Muscle layer of colon (tissue), 2 donors: ENCODE results near the gene RAD51B.
A peak's percentile ranks its signal among the peaks of the same experiment; 100 is the strongest.

Source experiments
- H3K27ac ChIP-seq: one replicate; pipeline ENCODE4 v1.7.0; 2013; ENCODE audit warnings: low read depth, mild to moderate bottlenecking, low read length, moderate library complexity
- H3K27me3 ChIP-seq, 2 donors: one replicate each; pipeline ENCODE4 v1.7.0; 2013; ENCODE audit warnings: low read length in 2 of 2, mild to moderate bottlenecking in 2 of 2; ENCODE audit not compliant: insufficient read depth in 2 of 2, control insufficient read depth in 1 of 2
- H3K36me3 ChIP-seq: one replicate; pipeline ENCODE4 v1.7.0; 2013; ENCODE audit warnings: mild to moderate bottlenecking, low read length; ENCODE audit not compliant: insufficient read depth
- H3K4me1 ChIP-seq: one replicate; pipeline ENCODE4 v1.7.0; 2013; ENCODE audit warnings: mild to moderate bottlenecking, low read length; ENCODE audit not compliant: insufficient read depth
- H3K4me3 ChIP-seq, 2 donors: one replicate each; pipeline ENCODE4 v1.7.0; 2013; ENCODE audit warnings: low read length in 2 of 2, low read depth in 1 of 2, mild to moderate bottlenecking in 1 of 2, moderate library complexity in 1 of 2
- H3K9ac ChIP-seq: one replicate; pipeline ENCODE4 v1.7.0; 2013; ENCODE audit warnings: low read length
- H3K9me3 ChIP-seq: one replicate; pipeline ENCODE4 v1.7.0; 2013; ENCODE audit warnings: mild to moderate bottlenecking, low read length
- donor health status: abdominal sarcoma.
- donor health status: Adenocarcinoma of cecum.

RAD51B gene

GRCh38 chr14:68604822-68605221, 785.2 kb downstream of the RAD51B start:
- Histone ChIP-seq H3K27me3 (no peaks in the 10 kb centered on the region), H3K36me3 (no peaks in the 10 kb centered on the region), H3K9me3 (no peaks in the 10 kb centered on the region), H3K27ac (no peak overlapping the region), H3K9ac (no peak overlapping the region), H3K4me3 (no peak overlapping the region), H3K4me1 (peaks cover 42% of the 10 kb centered on the region)

DNA sequence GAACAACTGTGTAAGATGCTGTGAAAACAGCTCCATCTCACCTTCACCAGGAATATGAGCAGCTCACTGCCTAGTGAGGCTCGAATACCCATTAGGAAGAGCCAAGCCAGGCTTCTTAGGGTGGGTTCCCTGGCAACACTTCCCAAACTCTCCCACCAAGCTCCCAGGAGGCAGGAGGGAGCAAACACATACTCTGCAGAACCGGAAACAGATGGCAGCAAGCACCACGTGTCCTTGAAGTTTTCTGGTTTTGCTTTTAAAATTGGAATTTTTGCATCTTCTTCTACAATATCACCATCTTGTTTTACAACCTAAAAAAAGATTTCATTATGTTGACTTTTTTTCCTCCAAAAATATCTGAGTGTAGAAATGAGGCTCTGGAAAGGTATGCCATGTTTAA, 786.6 kb downstream of the RAD51B start:
- H3K27me3 ChIP-seq, result no peaks in the 10 kb centered on the region
- peaks cover 42% of the 10 kb centered on the region for H3K4me1 ChIP-seq
- no peaks in the 10 kb centered on the region for H3K36me3 ChIP-seq
- no peak overlapping the region for H3K9ac ChIP-seq
- no peaks in the 10 kb centered on the region for H3K9me3 ChIP-seq
- no peak overlapping the region for H3K4me3 ChIP-seq
- no peak overlapping the region for H3K27ac ChIP-seq

DNA sequence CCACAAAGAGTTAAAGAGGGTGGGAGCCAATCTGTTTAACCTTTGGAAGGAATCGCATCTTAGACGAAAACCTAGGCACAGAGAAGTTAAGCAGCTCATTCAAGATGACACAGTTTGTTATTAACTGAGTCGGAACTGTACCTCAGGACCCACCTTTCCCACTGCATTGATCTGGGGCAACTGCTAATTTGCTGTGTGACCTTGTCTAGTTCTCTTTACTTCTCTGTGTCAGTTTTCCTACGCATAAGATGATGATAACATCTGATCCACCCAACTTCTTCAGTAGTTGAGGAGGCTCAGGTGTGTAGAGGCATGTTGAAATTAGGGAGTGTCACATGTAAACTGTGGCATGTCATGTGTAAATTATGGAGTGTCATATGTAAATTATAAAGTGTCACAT, 787.1 kb downstream of the RAD51B start:
- Histone ChIP-seq H3K9ac (no peak overlapping the region), H3K4me1 (peaks cover 46% of the 10 kb centered on the region), H3K27ac (no peak overlapping the region), H3K9me3 (no peaks in the 10 kb centered on the region), H3K36me3 (no peaks in the 10 kb centered on the region), H3K27me3 (no peaks in the 10 kb centered on the region), H3K4me3 (peak overlapping the region in 1 of 2 donors; percentile 22)

GRCh38 chr14:68607081-68607866, 787.7 kb downstream of the RAD51B start:
- Histone ChIP-seq H3K9me3 (no peaks in the 10 kb centered on the region), H3K36me3 (no peaks in the 10 kb centered on the region), H3K4me3 (peak overlapping the region in 1 of 2 donors; percentile 22), H3K4me1 (peaks cover 50% of the 10 kb centered on the region), H3K27me3 (no peaks in the 10 kb centered on the region), H3K9ac (no peak overlapping the region), H3K27ac (peak overlapping the region; percentile 81)

GRCh38 chr14:68607867-68608573, 788.4 kb downstream of the RAD51B start:
- H3K9ac ChIP-seq, result no peak overlapping the region

GRCh38 chr14:68608574-68608962, 789.0 kb downstream of the RAD51B start:
- H3K27ac ChIP-seq, result peak overlapping the region; percentile 81
- no peak overlapping the region for H3K4me3 ChIP-seq
- peaks cover 50% of the 10 kb centered on the region for H3K4me1 ChIP-seq

More at GRCh38 chr14:68607867-68608573, 788.4 kb downstream of the RAD51B start:
- H3K4me3 ChIP-seq, result no peak overlapping the region
- peaks cover 50% of the 10 kb centered on the region for H3K4me1 ChIP-seq
- no peaks in the 10 kb centered on the region for H3K9me3 ChIP-seq
- H3K27ac ChIP-seq, result peak overlapping the region; percentile 81
- H3K27me3 ChIP-seq, result no peaks in the 10 kb centered on the region
- no peaks in the 10 kb centered on the region for H3K36me3 ChIP-seq

GRCh38 chr14:68609012-68609411, 789.4 kb downstream of the RAD51B start:
- no peak overlapping the region for H3K27ac ChIP-seq
- no peaks in the 10 kb centered on the region for H3K36me3 ChIP-seq
- H3K9ac ChIP-seq, result no peak overlapping the region
- H3K4me3 ChIP-seq, result no peak overlapping the region
- no peaks in the 10 kb centered on the region for H3K27me3 ChIP-seq
- H3K4me1 ChIP-seq, result peaks cover 50% of the 10 kb centered on the region
- H3K9me3 ChIP-seq, result no peaks in the 10 kb centered on the region

More at GRCh38 chr14:68608574-68608962, 789.0 kb downstream of the RAD51B start:
- Histone ChIP-seq H3K36me3 (no peaks in the 10 kb centered on the region), H3K27me3 (no peaks in the 10 kb centered on the region), H3K9ac (no peak overlapping the region), H3K9me3 (no peaks in the 10 kb centered on the region)

GRCh38 chr14:68610251-68610793, 790.7 kb downstream of the RAD51B start:
- H3K4me3 ChIP-seq, result no peak overlapping the region
- no peak overlapping the region for H3K27ac ChIP-seq
- H3K9me3 ChIP-seq, result no peaks in the 10 kb centered on the region
- H3K9ac ChIP-seq, result no peak overlapping the region
- H3K27me3 ChIP-seq, result no peaks in the 10 kb centered on the region
- H3K36me3 ChIP-seq, result no peaks in the 10 kb centered on the region
- H3K4me1 ChIP-seq, result peaks cover 49% of the 10 kb centered on the region

DNA sequence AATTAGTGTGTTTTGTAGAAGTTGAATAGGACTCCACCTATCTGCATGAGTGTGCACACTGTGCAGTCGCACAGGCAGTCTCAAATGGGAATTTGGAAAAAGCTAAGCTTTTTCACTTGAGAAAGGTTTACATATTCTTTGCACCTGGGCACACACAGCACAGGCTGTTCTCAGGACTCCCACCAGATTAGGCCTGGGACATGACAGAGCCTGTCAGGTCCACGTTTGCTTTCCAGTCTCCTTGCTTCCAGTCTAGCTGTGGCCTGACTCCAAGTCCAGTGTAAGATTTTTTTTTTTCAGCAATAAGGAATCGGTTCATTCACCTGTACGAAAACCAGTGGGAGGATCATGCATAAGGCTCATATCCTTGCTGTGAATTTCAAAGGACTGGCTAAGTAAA, 792.0 kb downstream of the RAD51B start:
- H3K27ac ChIP-seq, result peak overlapping the region; percentile 12
- no peaks in the 10 kb centered on the region for H3K27me3 ChIP-seq
- peaks cover 36% of the 10 kb centered on the region for H3K4me1 ChIP-seq
- no peak overlapping the region for H3K4me3 ChIP-seq
- H3K9me3 ChIP-seq, result peaks cover 2% of the 10 kb centered on the region
- H3K36me3 ChIP-seq, result no peaks in the 10 kb centered on the region
- no peak overlapping the region for H3K9ac ChIP-seq

DNA sequence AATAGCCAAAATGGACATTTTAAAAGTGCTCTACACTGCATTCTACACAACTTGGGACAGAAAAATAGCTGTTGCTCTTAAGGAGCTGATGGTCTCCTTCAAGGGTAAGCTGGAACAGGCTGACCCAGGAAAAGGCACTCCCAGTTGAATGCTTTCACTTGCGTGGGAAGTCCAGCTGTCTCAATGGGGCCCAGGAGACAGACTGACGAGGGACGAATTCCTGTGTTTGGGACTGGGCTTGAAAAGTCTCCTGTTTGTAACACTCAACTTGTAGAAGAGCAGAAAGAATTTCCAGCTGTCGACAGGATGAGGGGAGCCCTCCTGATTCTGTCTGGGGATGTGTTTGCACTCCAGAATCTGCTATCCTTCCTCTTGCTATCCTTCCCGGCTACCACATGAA, 792.5 kb downstream of the RAD51B start:
- Histone ChIP-seq H3K27ac (peak overlapping the region; percentile 12), H3K9ac (no peak overlapping the region), H3K4me3 (no peak overlapping the region), H3K27me3 (no peaks in the 10 kb centered on the region), H3K9me3 (peaks cover 7% of the 10 kb centered on the region), H3K36me3 (no peaks in the 10 kb centered on the region), H3K4me1 (peaks cover 32% of the 10 kb centered on the region)

DNA sequence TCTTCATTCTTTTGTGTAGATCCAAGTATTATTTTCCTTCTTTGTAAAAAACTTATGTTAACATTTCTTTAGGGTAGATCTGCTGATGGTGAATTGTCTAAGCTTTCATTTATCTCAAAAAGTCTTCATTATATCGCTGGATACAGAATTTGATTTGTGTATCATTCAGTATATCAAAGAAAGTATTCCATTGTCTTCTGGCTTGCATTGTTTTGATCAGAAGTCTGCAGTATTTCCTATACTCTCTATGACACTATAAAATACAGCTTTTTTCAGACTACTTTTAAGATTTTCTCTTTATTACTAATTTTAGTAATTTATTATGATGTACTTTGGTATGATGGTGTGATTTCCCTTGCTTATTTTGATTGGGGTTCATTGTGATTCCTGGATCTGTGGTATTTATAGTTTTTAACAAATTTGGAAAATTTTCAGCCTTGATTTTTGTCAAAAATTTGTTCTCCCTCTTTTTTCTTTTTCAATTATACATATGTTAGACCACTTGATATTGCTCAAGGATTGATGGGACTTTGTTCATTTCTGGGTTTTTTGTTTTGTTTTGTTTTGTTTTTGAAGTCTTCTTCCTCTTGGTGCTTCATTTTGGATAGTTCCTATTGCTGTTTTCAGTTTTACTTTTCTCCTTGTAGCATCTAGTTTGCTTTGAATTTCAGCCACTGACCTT, 796.8 kb downstream of the RAD51B start:
- H3K4me3 ChIP-seq, result no peak overlapping the region
- H3K27me3 ChIP-seq, result no peaks in the 10 kb centered on the region
- peaks cover 15% of the 10 kb centered on the region for H3K9me3 ChIP-seq
- no peak overlapping the region for H3K27ac ChIP-seq
- H3K36me3 ChIP-seq, result no peaks in the 10 kb centered on the region
- peaks cover 9% of the 10 kb centered on the region for H3K4me1 ChIP-seq
- no peak overlapping the region for H3K9ac ChIP-seq
